GM21619 (cell line): ENCODE data around the gene OSBPL3.
A peak's percentile ranks its signal among the peaks of the same experiment; 100 is the strongest.
"Not testable (repeated sequence)": the region's sequence is repeated elsewhere in the genome, so short reads cannot be mapped to it uniquely, and the experiment has no call there.

Experiments used
- ATAC-seq: cut with Tn5 transposase; IDR thresholded peaks from one replicate; pipeline ENCODE4 v1.9.1; 2021; ENCODE audit not compliant: unreplicated experiment

Gene OSBPL3

DNA sequence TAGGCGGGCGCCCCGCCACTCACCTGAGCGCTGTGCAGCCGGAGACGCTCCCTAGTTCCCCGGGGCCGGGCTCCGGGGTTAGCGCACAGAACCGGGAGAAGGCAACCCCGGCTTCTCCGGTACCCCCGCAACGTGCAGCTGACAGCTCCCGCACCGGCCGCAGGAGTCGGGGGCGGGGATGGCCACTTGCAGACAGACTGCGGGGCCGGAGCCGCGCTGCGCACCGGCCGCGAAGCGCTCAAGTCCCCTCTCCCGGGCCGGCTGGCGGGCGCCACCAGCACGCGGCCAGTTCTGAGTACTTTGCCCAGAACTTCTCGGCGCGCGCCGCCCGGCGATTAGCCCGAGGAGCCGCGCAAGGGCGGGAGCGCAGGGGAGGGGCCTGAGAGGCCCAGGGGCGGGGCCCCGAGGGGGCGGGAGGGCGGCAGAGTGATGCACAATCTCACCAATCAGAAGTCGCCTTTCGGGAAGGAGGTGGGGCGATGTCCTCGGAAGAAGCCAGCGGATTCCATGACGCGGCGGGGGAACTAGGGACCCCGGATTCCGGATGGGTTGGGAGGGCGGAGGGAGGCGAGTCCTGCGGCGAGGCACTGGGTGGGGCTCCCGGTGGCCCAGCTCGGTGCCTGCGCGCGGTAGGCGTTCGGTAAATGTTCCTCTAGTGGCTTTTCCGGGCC lies at the start of gene OSBPL3:
Gene OSBPL3 (minus strand): TSS at position 316 of the 671 bp plus-strand sequence. CDS start 87,706 bp downstream, outside the sequence.
- peak; percentile 68 for ATAC-seq

- no peak for ATAC-seq
Measured at GRCh38 chr7:25029075-25029474, 49.1 kb upstream of the OSBPL3 start.

- ATAC-seq: no peak
Measured at GRCh38 chr7:25028370-25029021, 48.5 kb upstream of the OSBPL3 start.

- no peak for ATAC-seq
Measured at GRCh38 chr7:25026156-25026555, 46.2 kb upstream of the OSBPL3 start.

DNA sequence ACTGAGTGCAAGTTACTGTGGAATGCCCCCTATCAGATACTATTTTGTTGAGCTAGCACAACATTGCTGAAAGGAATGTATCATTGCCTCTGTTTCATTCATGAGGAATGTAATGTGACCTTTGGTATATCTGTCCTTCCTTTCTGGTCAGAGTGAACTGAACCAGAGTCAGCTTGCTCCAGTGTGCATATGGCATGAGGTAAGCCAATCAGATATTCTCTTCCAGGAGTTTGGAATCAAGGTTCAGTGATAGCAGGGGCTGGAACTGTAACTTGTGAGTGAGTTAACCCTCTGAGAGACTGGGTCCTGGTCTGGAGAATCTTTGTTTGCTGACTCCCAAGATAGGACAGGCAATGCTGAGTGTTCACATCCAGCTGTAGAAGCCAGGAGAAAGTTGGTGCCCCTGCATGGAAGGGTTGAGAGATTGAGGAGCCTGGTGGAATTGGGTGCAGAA lies 45.3 kb upstream of the OSBPL3 start:
- no peak for ATAC-seq

- ATAC-seq: no peak
Measured at GRCh38 chr7:25024066-25024465, 44.1 kb upstream of the OSBPL3 start.

- not testable (repeated sequence) for ATAC-seq
Measured at GRCh38 chr7:25017671-25018070, 37.7 kb upstream of the OSBPL3 start.

DNA sequence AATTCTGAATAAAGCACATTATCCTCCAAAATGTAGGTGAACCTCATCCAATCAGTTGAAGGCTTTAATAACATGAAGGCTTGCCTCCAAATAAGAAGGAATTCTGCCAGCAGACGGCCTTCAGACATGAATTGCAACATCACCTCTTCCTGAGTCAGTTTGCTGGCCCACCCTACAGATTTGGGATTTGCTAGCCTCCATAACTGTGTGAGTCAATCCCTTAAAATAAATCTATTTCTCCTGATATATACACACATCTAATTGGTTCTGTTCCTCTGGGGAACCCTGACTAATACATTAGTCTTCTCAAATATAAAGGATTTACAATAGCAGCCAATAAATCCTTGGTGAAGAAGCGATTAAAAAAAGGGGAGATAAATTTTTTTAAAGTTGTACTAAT lies 34.8 kb upstream of the OSBPL3 start:
- no peak for ATAC-seq

DNA sequence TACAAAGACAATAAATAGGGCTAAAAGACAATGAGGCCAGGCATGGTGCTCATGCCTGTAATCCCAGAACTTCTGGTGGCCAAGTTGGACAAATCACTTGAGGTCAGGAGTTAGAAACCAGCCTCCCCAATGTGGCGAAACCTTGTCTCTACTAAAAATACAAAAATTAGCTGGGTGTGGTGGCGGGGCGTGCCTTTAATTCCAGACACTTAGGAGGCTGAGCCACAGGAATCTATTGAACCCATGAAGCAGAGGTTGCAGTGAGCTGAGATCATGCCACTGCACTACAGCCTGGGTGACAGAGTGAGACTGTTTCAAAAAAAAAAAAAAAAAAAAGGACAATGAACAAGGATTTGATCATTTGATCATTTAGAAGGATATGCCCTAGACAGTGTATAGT lies 32.7 kb upstream of the OSBPL3 start:
- ATAC-seq: not testable (repeated sequence)

DNA sequence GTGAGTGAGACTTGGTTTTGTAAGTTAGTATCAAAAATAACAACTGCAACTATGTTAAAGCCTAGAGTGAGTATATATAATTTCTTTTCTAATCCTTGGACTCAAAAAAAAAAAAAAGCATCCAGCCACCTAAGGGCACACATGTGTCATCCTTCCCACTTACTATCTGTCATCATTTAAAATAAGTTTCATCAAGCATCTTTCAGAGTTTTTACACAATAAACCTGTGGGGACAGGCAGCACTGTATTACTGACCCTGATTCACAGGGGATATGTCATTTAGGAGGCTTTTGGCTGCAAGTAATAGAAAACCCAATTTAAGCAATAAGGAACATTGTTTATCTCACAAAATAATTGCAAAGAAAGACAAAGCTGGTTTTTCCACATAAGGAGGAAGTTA lies 32.3 kb upstream of the OSBPL3 start:
- ATAC-seq: no peak

DNA sequence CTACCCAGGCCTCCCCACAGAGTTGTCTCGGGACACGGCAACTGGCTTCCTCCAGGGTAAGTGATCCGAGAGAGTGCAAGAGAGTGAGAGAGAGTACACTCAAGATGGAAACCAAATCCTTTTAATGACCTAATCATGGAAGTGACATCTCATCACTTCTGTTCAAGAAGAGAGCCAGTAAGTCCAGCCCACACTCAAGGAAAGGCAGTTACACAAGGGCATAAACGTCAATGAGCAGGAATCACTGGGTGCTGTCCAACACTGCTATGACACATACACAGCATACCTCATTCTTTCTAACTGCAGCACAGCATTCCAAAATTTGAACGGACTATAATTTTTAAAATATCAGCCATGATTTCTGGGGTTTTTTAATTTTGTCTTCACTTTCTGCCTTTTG lies 29.3 kb upstream of the OSBPL3 start:
- ATAC-seq: no peak

- no peak for ATAC-seq
Measured at GRCh38 chr7:25007668-25008067, 27.7 kb upstream of the OSBPL3 start.

DNA sequence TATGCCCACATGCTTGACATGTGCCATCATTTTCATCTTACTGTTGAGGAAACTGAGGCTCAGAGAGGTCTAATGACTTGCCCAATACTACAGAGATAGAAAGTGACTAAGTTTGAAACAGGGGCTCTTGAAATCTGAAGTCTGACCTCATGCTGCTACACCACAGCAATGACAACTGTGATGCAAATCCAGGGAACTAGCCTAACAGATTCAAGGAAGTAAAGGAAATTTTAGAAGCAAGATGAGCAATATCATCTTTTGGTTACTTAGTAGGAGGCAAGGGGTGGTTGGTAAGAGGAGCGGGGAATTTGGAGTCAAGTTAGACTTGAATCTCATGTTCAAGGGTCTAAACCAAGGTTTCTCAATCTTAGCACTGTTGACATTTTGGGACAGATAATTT lies 26.3 kb upstream of the OSBPL3 start:
- ATAC-seq: no peak

GRCh38 chr7:25005658-25006057 lies 25.7 kb upstream of the OSBPL3 start:
- ATAC-seq: no peak

DNA sequence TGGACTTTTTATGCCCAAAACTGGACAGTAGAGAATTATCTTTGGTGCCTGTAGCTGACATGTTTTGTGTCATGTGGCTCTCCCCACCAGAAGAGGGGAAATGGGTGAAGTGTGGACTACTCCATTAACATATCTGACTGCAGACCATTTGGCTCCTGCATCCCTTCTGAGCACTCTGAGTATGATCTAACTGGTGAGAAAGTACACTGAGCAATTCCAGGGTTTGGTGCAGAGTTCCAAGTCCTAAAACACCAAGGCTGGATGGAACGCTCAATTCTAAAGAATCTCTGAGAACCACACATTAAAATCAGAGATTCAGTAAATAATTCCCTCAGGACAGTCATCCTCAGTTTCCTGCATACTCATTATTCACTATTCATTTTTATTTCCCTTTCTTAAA lies 22.8 kb upstream of the OSBPL3 start:
- ATAC-seq: no peak

GRCh38 chr7:24995466-24995865 lies 15.5 kb upstream of the OSBPL3 start:
- ATAC-seq: no peak

GRCh38 chr7:24992314-24992713 lies 12.3 kb upstream of the OSBPL3 start:
- no peak for ATAC-seq

- ATAC-seq: no peak
Measured at GRCh38 chr7:24991353-24991752, 11.4 kb upstream of the OSBPL3 start.

GRCh38 chr7:24987331-24987842 lies 7.4 kb upstream of the OSBPL3 start:
- ATAC-seq: no peak

DNA sequence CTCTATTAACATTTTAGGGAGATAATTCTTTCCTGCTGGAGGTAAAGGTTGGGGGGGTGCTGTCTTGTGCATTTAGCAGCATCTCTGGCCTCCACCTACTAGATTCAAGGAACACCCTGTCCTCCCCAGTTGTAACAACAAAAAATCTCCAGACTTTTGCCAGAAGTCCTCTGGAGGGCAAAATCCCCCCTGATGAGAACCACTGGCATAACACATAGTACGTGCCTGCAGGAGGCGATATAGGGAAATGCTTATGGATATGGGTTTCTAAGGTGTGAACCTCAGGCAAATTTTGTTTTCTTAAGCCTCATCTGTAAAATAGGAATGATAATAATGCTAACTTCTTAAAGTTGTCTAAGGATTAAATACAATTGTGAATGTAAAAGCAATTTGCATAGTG lies 2.9 kb upstream of the OSBPL3 start:
- ATAC-seq: no peak

GRCh38 chr7:24981171-24981951 lies 1.4 kb upstream of the OSBPL3 start:
- no peak for ATAC-seq
